HepG2 (cell line): ENCODE data around the gene NGLY1. TPM values are rescaled to one million over a fixed set of nuclear protein-coding genes. Genes with fewer than 3 reads are reported as not detected.

ENCODE experiments used
- JUNB ChIP-seq: sonication (generic); formaldehyde crosslinking; IDR thresholded peaks from 2 replicates; pipeline ENCODE4 v1.8.0; 2022; ENCODE audit warnings: missing genetic modification reagents, mild to moderate bottlenecking, borderline replicate concordance
- KIAA2018 ChIP-seq: sonication (generic); formaldehyde crosslinking; IDR thresholded peaks from 2 replicates; pipeline ENCODE4 v1.5.0; 2020; ENCODE audit warnings: mild to moderate bottlenecking, missing genetic modification reagents, borderline replicate concordance
- PRPF4 ChIP-seq: fragments of 200-400 bp; formaldehyde crosslinking; IDR thresholded peaks from 2 replicates; pipeline ENCODE4 v1.6.1; 2016; ENCODE audit warnings: low read length, low read depth; ENCODE audit not compliant: poor library complexity, severe bottlenecking
- RELA ChIP-seq: sonication (generic); formaldehyde crosslinking; IDR thresholded peaks from 2 replicates; pipeline ENCODE4 v1.4.0; 2020; ENCODE audit warnings: missing genetic modification reagents
- SRSF1 ChIP-seq: fragments of 200-400 bp; formaldehyde crosslinking; optimal IDR thresholded peaks from 2 replicates; pipeline ENCODE3; 2017; ENCODE audit warnings: mild to moderate bottlenecking, low read depth, low read length, moderate library complexity
- STAT5B ChIP-seq: sonication (generic); formaldehyde crosslinking; IDR thresholded peaks from 2 replicates; pipeline ENCODE4 v1.4.0; 2020; ENCODE audit warnings: missing genetic modification reagents
- ZNF337 ChIP-seq: sonication (generic); formaldehyde crosslinking; IDR thresholded peaks from 2 replicates; pipeline ENCODE4 v1.5.1; 2020; ENCODE audit warnings: missing genetic modification reagents, low read depth, mild to moderate bottlenecking, borderline replicate concordance
- ZNF354B ChIP-seq: sonication (generic); formaldehyde crosslinking; IDR thresholded peaks from 2 replicates; pipeline ENCODE4 v1.8.0; 2022; ENCODE audit warnings: mild to moderate bottlenecking, missing genetic modification reagents
- ZNF496 ChIP-seq: sonication (generic); formaldehyde crosslinking; IDR thresholded peaks from 2 replicates; pipeline ENCODE4 v1.8.1; 2023; ENCODE audit warnings: mild to moderate bottlenecking, moderate library complexity, missing genetic modification reagents; ENCODE audit not compliant: insufficient replicate concordance
- ZNF629 ChIP-seq: sonication (generic); formaldehyde crosslinking; conservative IDR thresholded peaks from 2 replicates; pipeline ENCODE4 v1.5.0; 2020; ENCODE audit warnings: missing genetic modification reagents
- ZNF672 ChIP-seq: sonication (generic); formaldehyde crosslinking; IDR thresholded peaks from 2 replicates; pipeline ENCODE4 v1.8.1; 2022; ENCODE audit warnings: missing genetic modification reagents
- ZNF761 ChIP-seq: sonication (generic); formaldehyde crosslinking; conservative IDR thresholded peaks from 2 replicates; pipeline ENCODE4 v1.4.0; 2020; ENCODE audit warnings: mild to moderate bottlenecking, missing genetic modification reagents
- polyA plus RNA-seq, 8 experiments: library from polyadenylated mRNA; depleted of rRNA in 3 of 8; stranded (reverse) in 7 of 8; unstranded in 1 of 8; fragments of >200 nt; fragmentation: Illumina TruSeq in 4 of 8; extraction: Trizol in 4 of 8; gene quantifications; 2 replicates each; pipeline versions ENCODE4 v1.2.1 to v1.2.3, GENCODE V29; 2011 to 2016; ENCODE audit warnings: low read depth in 4 of 8, missing spikeins in 1 of 8, mixed read lengths in 1 of 8; ENCODE audit not compliant: insufficient read depth in 1 of 8
- total RNA-seq, 5 experiments: library from RNA; depleted of rRNA; stranded (reverse); fragments of >200 nt; fragmentation: Illumina TruSeq; extraction: Trizol; gene quantifications; 2 replicates each; pipeline ENCODE4 v1.2.3, GENCODE V29; 2016; ENCODE audit warnings: low read depth in 1 of 5
- TF ChIP-seq, protein P1 (sequence below): sonication (generic); formaldehyde crosslinking; IDR thresholded peaks from 2 replicates; pipeline ENCODE4 v1.5.1; 2020; ENCODE audit warnings: mild to moderate bottlenecking, missing genetic modification reagents, borderline replicate concordance
- TF ChIP-seq, protein P2 (sequence below): sonication (generic); formaldehyde crosslinking; IDR thresholded peaks from 2 replicates; pipeline ENCODE4 v1.9.0; 2021; ENCODE audit warnings: missing genetic modification reagents, borderline replicate concordance
- TF ChIP-seq, protein P3 (sequence below): sonication (generic); formaldehyde crosslinking; IDR thresholded peaks from 2 replicates; pipeline ENCODE4 v1.9.0; 2021; ENCODE audit warnings: missing genetic modification reagents, mild to moderate bottlenecking, borderline replicate concordance

The NGLY1 gene
- total and polyA plus RNA-seq, 2 of the 13 experiments (the other 11 are each of a cell fraction or from before 2014, with no cell fraction given), result 28.2 to 44.5 TPM

DNA sequence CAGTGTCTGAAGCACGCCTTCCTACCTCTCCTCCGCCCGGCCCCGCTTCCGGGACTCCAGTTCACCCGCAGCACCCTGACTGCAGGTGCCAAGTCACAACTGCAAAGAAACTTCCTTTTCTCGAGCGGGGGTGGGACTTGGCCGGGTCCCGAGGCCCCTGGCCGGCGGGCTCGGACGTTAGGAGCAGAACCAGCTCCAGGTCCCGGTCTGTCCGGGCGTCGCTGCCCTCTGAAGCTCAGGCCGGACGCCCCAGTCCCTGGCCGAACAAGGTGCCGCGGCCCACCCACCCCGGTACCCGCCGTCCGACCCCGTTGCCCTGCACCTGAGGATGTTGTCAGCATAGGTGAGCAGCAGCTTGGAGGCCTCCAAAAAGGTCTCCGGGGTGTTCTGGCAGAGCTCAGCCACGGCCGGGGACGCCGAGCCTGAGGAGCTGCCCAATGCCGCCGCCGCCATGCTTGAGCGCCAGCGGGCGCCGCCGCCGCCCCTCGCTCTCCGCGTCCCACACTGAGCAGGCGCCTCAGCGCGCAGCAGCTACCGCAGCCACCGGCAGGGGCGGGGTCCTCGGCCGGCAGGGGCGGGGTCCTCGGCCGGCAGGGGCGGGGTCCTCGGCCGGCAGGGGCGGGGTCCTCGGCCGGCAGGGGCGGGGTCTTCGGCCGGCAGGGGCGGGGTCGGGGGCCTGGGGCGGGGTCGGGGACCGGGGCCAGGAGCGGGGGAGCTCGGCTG lies at the start of gene NGLY1 (continued):
- TF ChIP-seq, protein P1, sequence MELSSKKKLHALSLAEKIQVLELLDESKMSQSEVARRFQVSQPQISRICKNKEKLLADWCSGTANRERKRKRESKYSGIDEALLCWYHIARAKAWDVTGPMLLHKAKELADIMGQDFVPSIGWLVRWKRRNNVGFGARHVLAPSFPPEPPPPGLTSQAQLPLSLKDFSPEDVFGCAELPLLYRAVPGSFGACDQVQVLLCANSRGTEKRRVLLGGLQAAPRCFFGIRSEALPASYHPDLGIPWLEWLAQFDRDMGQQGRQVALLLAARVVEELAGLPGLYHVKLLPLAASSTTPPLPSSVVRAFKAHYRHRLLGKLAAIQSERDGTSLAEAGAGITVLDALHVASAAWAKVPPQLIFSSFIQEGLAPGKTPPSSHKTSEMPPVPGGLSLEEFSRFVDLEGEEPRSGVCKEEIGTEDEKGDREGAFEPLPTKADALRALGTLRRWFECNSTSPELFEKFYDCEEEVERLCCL (CRISPR knock-in tag), result no peak
- no peak for TF ChIP-seq ZNF629 (CRISPR knock-in tag)
- TF ChIP-seq SRSF1, result peak; percentile 52
- TF ChIP-seq STAT5B (CRISPR knock-in tag), result no peak
- TF ChIP-seq KIAA2018, result no peak
- no peak for TF ChIP-seq ZNF337
- TF ChIP-seq ZNF761, result no peak
- no peak for TF ChIP-seq ZNF672
- TF ChIP-seq, protein P2, sequence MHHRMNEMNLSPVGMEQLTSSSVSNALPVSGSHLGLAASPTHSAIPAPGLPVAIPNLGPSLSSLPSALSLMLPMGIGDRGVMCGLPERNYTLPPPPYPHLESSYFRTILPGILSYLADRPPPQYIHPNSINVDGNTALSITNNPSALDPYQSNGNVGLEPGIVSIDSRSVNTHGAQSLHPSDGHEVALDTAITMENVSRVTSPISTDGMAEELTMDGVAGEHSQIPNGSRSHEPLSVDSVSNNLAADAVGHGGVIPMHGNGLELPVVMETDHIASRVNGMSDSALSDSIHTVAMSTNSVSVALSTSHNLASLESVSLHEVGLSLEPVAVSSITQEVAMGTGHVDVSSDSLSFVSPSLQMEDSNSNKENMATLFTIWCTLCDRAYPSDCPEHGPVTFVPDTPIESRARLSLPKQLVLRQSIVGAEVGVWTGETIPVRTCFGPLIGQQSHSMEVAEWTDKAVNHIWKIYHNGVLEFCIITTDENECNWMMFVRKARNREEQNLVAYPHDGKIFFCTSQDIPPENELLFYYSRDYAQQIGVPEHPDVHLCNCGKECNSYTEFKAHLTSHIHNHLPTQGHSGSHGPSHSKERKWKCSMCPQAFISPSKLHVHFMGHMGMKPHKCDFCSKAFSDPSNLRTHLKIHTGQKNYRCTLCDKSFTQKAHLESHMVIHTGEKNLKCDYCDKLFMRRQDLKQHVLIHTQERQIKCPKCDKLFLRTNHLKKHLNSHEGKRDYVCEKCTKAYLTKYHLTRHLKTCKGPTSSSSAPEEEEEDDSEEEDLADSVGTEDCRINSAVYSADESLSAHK (CRISPR knock-in tag), result no peak
- 0 out of 2 replicates have a peak, but pooled peaks have one; percentile 22 for TF ChIP-seq JUNB (CRISPR knock-in tag)
- TF ChIP-seq, protein P3, sequence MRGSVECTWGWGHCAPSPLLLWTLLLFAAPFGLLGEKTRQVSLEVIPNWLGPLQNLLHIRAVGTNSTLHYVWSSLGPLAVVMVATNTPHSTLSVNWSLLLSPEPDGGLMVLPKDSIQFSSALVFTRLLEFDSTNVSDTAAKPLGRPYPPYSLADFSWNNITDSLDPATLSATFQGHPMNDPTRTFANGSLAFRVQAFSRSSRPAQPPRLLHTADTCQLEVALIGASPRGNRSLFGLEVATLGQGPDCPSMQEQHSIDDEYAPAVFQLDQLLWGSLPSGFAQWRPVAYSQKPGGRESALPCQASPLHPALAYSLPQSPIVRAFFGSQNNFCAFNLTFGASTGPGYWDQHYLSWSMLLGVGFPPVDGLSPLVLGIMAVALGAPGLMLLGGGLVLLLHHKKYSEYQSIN (CRISPR knock-in tag), result no peak
- no peak for TF ChIP-seq PRPF4
- no peak for TF ChIP-seq ZNF354B (CRISPR knock-in tag)
- no peak for TF ChIP-seq ZNF496 (CRISPR knock-in tag)
- TF ChIP-seq RELA, result peak; percentile 34; the same call in 1 of the 2 replicates
